ENCODE results near the gene CREBRF.
"Not testable (repeated sequence)": the region's sequence is repeated elsewhere in the genome, so short reads cannot be mapped to it uniquely, and the experiment has no call there.

The CREBRF gene

DNA sequence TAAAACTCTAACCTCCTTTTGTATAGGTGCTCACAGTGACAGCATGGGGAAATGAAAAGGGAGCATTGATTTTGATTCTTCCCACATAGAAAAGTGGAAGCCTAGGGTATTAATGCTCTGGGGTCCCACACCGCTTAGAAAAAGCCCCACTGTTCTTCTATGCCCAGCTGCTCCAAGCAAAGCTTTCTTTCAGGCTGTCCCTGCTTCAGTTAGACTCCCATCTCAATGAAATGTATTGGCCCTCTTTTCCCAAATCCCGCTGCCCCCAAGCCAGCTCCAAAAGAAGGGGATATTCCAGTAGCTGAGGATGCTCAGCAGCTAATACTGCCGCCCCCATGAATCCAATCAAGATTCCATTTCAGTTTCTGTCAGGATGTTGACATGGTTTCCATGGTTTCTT is 17.0 kb upstream of the CREBRF start:
- no peak for DNase-seq (ENCODE audit: low spot score)

DNA sequence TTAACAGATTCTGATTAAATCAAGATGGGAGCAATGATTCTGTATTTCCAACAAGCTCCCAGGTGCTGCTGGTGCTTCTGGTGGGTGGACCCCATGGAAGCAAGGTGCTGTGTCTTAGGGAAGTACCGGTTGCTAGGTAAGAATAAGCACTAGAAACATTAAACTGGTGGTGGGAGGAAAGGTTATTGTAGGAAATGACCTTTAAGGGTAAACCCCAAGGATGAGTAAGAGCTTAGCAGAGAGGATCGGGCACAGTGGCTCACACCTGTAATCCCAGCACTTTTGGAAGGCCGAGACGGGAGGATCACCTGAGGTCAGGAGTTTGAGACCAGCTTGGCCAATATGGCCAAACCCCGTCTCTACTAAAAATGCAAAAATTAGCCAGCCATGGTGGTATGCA is 16.2 kb upstream of the CREBRF start:
- no peak for DNase-seq (ENCODE audit: low spot score)

DNA sequence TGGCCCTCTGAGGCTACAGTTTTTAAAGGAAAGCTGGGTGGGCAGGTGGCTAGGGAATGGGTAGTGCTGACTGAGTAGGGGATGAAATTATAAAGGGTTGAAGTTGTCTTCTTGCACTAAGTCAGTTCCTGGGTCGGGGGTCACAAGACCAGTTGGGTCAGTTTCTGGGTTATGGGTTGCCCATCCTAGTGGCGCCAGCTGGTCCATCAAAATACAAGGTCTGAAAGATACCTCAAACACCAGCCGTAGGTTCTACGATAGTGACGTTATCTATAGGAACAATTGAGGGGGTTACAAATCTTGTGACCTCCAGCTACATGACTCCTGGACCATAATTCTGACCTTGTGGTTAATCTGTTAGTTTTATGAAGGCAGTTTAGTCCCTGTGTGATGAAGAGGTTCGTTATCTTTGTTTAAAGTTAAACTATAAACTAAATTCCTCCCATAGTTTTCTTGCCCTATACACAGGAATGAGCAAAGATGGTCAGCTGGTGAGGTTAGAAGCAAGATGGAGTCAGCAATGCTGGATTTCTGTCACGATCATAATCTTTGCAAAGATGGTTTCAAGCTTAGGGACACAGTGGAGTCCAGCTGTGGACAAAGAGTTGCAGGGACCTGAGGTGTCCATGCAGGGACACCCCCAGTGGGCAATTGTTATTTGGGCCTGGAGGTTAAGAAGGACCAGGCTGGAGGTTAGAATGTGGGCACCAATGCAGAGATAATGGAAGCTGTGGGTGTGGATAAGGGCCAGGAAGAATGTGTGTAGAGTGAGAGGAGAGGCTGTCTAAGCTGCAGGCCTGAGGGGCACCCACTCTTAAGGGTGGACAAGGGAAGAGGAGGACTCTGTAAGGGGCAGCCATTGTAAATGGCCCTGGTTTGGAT is 14.0 kb upstream of the CREBRF start:
- no peak for DNase-seq (ENCODE audit: low spot score)

DNA sequence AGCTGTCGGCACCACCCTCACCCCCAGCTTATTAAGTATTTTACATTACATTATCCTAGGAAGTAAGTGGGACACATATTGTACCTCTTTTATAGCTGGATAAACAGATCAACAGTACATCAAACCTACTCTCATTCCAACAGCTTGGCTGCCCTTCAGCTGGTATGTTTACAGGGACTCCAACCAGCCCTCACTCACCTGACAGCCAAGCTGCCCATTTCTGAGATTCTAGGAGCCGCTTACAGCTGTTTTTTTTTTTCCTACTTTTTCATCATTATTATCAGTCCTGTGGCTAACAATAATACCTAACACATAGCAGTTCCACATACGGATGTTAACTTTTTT is 13.4 kb upstream of the CREBRF start:
- DNase-seq (ENCODE audit: low spot score), result no peak

DNA sequence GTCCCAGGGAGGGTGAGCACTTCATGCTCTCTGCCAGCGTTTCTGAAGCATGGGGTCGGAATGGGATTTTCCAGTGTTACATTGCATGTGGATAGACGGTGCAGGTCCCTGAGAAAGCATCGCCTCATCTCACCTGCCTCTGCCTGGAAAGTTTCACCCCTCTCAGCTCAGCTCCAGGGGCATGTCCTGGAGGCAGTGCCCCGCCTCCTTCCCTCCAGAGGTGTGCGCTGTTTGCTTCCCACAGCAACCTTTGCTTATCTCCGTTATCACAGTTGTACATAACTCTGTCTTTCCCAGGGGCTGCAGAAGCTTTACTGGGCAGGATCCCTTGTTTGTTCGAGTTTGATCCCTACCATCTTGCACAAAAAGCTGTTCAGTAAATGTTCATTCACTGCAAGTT is 10.7 kb upstream of the CREBRF start:
- DNase-seq (ENCODE audit: low spot score), result no peak

DNA sequence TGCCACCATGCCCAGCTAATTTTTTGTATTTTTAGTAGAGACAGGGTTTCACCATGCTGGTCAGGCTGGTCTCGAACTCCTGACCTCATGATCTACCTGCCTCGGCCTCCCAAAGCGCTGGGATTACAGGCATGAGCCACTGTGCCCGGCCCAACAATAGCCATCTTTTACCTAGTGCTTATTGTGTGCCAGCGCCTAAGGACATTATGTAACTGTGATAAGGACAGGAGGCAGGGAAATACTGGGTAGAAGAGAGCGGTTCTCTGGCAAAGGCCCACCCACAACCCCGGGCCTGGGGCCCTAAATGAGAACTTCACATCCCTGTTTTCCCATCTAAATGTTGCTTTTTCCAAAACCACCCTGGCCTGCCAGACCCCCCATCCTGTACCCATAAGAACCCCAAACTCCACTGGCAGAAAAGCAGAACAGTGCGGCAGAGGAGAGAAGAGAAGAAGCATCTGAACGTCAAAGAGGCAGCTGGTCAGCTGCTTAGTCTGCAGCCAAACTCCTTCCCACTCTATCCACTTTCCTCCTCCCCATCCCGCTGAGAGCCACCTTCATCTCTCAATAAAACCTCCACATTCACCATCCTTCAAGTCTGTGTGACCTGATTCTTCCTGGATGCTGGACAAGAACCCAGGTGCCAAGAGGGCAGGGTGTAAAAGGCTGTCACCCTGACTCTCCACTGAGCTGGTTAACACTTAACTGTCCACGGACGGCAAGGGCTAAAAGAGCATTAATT is 8.9 kb upstream of the CREBRF start:
- not testable (repeated sequence) for DNase-seq (ENCODE audit: low spot score)

DNA sequence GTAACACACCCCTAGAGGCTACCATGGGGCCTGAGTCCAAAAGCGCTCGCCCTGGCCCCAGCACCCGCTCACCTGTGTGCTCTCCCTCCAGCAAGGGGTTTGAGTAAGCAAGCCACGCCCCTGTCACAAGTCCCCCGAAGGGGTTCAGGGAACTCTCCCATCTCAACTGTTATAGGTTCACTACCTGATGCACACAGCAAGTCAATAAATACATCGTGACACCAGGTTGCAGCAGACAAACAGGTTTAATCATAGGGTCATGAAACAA is 8.4 kb upstream of the CREBRF start:
- DNase-seq (ENCODE audit: low spot score), result no peak

DNA sequence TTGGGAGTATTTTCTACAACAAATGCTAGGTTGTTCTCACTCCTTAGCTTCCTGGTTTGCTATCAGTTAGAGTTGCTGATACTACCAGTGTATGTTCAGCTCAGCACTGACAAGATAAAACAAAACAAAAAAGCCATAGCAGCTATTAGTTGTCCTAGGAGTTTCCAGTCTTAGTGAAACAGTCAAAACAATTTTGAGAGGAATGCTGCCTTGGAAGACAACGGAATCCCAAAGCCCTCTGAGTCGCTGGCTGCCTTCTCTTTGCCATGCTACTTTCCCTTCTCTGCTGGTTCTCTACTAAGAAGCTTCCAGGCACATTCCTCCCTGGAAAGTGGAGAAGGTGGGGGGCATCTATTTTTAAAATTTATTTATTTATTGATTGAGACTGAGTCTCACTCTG is 5.4 kb upstream of the CREBRF start:
- DNase-seq (ENCODE audit: low spot score), result no peak

DNA sequence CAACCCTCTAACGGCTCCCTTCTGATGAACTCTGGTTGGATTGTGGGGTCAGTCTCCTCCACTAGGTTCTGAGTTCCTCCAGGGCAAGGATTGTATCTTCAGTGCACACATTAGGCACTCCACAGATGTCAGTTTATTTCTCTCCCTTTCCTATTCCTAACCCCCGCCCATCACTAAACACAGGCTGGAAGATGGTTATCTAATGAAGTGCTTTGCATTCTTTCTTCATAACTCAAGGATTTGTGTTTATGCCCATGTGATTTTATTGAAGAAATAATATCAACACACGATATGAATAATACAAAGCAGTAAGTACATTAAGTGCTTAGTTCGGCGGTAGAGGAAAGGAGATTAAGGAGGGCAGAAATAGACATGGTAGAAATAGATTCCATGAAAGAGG is 4.4 kb upstream of the CREBRF start:
- DNase-seq (ENCODE audit: low spot score), result no peak

DNA sequence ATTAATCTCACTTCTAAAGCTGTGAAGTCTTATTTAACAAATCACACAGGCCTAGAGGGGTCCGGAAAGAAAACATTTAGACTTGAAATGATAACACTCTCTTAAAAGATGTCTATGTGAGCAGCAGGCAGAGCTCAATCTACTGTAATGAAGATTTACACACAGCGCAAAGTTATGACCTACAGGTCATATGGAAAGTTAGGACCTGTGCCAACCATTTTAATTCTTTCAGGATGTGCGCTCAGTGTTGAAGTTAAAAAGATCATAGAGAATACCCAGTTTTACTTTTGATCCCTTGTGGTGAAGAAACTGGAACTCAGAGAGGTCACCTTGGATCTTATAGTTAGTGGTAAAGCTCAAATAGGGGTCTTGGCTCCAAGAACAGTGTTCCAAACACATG is 3.1 kb upstream of the CREBRF start:
- DNase-seq (ENCODE audit: low spot score), result no peak

DNA sequence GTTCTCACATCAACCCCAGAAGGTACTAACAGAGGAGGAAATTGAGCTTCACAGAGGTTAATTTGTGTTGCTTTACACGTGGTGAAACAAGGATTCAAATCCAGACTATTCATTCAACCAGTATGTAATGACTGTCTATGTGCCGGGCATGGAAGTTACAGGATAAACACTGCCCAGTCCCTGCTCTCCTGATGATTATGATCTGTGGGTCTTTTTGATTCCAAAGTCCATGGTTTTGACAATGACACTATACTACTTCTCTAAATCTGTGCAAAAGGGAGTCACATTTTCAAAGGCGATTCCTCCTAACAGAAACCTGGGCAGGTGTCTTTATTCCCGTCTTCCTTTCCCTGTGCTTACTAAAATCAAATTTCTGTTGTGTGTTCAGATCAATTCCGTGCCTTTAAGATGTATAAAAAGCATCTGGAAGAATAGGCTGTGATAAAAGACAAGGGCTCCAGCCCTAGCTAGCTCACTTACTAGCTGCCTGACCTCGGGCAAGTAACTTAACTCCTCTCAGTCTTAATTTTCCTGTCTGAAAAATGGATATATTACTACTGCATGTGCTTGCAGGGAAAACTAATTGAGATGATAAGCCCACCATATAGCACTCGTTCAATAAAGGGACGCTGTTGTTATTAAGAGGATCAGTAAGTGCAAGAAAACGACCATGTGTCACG is 970 bp upstream of the CREBRF start:
- no peak for DNase-seq (ENCODE audit: low spot score)

DNA sequence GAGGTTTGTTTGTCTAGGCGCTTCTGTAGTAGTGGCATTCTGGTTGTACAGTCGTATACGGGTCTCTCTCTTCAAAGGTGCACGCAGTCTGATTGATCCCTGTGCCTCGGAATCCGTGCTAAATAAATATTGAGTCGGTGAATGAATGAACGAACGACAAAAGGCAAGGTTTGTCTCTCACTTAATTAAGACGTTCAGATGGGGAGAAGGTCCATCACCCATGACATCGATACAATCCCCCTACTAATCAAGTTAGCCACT is 500 bp upstream of the CREBRF start:
- no peak for DNase-seq (ENCODE audit: low spot score)

DNA sequence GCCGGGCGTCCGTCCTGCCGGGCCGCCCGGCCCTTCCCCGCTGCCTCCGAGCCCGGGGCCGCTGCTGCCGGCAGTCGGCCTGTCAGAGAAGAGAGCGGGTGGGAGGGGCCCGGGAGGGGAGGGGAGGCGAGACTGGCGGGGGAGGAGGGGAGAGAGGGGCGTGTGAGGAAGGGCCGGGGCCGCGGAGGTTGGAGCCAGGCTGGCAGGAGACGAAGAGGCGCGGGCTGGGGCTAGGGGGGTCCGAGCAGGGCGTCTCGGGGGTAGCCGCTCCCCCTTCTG is 570 bp downstream of the CREBRF start:
- DNase-seq (ENCODE audit: low spot score), result no peak

DNA sequence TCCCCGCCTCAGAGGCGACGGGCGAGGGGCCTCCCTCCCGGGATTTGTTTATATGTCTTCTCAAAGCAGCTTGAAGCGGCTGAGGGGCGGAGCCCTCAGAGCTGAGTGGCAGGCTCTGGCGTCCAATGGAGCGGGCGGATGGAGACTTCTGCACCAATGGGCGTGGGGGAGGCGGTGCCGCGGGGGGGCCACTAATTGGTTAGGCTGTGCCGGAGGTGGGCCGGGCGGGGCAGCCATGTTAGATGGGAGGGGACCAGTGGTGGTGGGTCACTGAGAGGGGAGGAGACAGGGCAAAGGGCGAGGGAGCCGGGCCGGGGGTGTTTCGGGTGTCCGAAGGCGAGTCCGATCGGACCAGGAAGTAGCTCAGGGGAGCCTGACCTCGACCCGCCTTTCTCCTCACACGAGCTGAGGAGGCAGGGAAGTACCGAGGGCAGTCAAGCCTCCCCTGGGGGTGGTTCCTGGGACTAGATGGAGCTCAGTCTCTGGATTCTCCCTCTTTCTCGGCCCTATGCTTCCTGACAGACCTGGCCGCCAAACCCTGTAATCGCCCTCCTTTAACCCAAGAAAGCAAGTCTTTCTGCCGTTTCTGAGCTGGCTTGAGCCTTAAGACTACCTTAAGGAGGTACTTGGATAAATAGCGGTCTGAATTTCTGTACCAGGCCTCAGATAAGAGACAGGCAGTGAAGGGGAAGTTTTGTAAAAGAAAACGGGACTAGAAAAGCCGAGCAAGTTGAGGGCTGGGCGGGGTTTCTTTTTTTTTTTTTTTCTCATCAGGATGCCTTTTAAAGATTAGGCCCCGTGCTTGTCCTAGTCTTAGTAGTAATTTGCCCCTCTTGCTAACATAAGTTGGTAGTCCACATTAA is 1.1 kb downstream of the CREBRF start:
- DNase-seq (ENCODE audit: low spot score), result peak; percentile 98

DNA sequence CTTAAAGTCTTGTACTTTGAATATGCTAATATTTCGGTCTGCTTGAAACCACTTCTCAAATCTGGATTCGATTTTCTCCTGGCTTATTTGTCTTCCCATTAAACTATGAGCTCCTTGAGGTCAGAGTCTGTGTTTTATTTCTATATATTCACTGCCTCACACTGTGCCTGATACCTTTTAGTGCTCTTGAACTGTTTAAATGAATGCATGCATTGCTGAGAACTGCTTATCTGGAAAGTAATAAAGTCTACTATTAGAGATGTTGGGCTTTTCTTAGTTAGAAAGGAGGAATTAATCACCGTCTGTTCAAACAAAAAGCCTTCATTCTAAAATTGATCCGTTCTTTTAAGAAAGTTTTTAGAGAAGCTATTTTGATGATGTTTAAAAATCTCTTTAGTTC is 6.0 kb downstream of the CREBRF start:
- DNase-seq (ENCODE audit: low spot score), result no peak

DNA sequence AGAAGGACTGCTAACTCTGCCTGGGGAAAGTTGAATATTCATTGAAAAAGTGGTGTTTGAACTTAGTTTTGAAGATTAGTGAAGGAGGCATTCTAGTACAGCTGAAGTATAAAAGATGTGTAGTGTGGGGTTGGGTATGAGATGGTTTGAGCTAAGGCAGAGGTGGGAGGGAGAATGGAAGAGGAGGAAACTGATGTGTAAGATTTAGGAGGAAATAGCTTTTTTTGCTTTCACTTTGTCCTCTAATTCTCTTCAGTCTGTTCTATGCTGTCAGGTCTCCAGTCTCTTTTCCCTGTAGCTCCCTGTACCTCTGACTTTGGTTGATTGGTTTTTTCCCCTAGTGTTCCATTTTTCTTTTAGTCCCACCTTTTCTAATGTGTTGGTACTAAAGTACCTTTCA is 9.0 kb downstream of the CREBRF start:
- DNase-seq (ENCODE audit: low spot score), result no peak

DNA sequence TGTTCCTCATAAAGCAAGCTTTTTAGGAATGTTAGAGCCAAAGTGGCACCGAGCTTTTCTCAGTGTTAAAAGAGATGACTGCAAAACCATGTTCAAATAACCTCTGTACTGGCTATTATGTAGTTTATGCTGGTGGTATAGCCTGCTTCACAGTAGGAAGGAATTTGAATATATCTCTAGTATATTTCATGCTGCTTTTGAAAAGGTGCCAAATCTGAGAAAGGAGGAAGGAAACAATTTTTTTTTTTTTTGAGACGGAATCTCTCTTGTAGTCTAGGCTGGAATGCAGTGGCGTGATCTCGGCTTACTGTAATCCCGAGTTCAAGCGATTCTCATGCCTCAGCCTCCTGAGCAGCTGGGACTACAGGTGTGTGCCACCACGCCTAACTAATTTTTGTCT is 13.5 kb downstream of the CREBRF start:
- no peak for DNase-seq (ENCODE audit: low spot score)

DNA sequence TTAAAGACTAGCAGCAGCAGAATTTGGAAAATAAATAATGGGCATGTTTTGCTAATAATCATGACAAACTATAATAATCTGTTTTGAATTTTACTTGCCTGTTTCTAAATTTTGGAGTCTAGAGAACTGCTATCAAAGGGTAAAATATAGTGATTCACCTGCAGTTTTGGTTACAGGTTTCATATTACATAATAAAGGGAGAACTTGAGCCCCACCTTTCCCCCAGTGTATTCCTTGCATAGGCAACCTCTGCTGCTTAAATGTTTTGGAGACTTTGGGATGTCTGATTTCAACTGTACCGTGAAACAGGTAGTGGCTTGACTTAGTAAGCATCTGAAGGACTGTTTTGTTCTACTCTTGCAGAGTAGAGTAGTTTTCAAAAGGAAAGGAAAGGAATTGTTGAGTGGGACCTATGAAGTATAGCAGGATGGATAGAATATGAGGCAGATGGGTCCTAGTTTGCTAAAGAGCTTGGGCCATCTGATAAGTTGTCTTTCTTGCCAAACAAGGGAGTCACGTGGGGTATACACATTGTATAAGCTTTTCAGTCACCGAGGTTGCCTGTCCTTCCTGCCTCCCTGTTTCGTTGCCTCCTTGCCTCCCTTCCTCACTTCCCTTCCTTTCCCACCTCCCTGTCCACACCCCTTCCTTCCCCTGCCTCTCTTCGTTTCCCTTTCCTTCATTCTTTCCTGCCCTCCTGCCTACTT is 19.1 kb downstream of the CREBRF start:
- no peak for DNase-seq (ENCODE audit: low spot score)

DNA sequence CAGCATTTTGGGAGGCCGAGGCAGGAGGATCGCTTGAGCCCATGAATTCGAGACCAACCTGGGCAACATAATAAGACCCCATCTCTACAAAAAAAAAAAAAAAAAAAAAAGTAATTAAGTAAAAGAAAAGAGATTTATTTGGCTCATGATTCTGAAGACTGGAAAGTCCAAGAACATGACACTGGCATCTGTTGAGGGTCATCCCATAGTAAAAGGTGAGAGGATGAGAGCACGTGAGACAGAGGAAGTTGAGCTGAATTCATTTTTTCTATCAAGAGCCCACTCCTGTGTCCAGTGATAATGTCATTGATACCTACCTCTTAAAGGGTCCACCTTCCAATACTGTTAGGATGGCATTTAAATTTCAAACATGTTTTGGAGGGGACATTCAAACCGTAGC is 19.8 kb downstream of the CREBRF start:
- no peak for DNase-seq (ENCODE audit: low spot score)

DNA sequence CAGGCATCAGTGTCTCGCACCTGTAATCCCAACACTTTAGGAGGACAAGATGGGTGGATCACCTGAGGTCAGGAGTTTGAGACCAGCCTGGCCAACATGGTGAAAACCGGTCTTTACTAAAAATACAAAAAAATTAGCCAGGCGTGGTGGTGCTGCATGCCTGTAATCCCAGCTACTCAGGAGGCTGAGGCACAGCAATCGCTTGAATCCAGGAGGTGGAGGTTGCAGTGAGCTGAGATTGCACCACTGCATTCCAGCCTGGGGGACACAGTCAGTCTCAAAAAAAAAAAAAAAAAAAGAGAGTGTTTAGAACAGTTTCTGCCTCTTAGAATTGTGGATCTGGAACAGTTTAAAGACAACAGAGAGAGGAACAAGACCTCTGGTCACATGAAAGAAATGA is 20.3 kb downstream of the CREBRF start:
- DNase-seq (ENCODE audit: low spot score), result not testable (repeated sequence)

DNA sequence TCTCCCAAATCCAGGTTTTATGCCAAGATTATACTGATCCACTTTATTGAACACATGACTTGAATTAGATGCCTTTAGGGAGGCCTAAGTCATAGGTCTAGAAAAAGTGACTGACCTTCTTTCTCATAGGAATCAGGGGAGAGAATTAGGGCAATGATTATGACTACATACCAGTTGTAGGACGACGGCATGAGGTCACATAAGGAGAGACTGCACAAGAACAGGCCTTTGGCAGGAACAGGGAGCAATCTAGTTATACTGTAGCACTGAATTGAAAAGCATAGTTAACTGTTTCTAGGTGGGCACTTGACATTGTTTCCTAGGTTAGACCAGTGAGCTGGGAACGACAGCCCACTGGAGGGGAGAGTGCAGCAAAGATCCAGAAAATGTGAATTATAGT is 22.7 kb downstream of the CREBRF start:
- DNase-seq (ENCODE audit: low spot score), result no peak

DNA sequence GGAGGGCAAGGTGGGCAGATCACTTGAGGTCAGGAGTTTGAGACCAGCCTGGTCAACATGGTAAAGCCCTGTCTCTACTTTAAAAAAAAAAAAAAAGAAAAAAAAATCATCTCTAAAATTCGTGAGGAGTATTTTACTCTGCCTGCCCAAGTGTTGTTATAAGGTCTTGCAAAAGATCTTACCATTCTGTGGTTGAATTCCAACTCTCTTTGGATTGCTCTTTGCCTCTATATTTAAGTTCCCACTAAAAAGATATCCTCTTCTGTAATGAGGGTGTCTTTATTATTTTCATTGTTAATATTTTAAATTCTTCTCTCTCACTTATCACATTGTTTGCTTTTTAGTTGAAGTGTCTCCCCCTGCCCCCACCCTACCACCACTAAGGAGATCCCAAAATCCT is 33.4 kb downstream of the CREBRF start:
- no peak for DNase-seq (ENCODE audit: low spot score)

Data from LoVo (cell line).